ENCODE measurements around the gene TXLNA.

The TXLNA gene

DNA sequence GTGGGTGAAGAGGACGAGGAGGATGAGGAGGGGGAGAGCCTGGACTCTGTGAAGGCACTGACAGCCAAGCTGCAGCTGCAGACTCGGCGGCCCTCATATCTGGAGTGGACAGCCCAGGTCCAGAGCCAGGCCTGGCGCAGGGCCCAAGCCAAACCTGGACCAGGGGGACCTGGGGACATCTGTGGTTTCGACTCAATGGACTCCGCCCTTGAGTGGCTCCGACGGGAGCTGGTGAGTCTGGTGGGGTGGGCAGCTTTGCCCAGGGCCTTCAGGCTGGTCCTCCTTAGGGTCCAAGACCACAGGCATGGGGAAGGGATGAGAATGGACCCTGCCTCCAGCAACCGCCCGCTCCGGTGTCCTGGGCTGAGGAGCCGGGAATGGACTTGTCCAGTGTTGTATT is 68.0 kb downstream of the TXLNA start:
- H3K27ac ChIP-seq (ENCODE audit: low read depth, low read length), result no peak overlapping the region
- no peaks in the 10 kb centered on the region for H3K27me3 ChIP-seq (ENCODE audit: insufficient read depth, low read length)
- no peaks in the 10 kb centered on the region for H3K79me2 ChIP-seq (ENCODE audit: control insufficient read depth, insufficient read depth, low read length, unreplicated experiment)
- no peak overlapping the region for H3K4me3 ChIP-seq (ENCODE audit: low read depth, low read length)
- peaks cover 13% of the 10 kb centered on the region for H3K4me1 ChIP-seq (ENCODE audit: control insufficient read depth, insufficient read depth, low read length, unreplicated experiment)
- H3K36me3 ChIP-seq (ENCODE audit: insufficient read depth, low read length), result no peaks in the 10 kb centered on the region
- no peak overlapping the region for H2AFZ ChIP-seq (ENCODE audit: low read length, unreplicated experiment)
